Sigmoid colon (tissue), 7 donors: ENCODE data around the gene AGFG1. TPM values are rescaled to one million over a fixed set of nuclear protein-coding genes. Genes with fewer than 3 reads are reported as not detected.

ENCODE experiments used
- DNase-seq: peaks from one replicate; pipeline ENCODE4 v3.0.0-alpha.2; 2019
- H3K27ac ChIP-seq, 4 donors: fragments of 200-600 bp; sonication (generic); one replicate each; pipeline ENCODE4 v1.5.1; 2016 to 2019; ENCODE audit warnings: mild to moderate bottlenecking in 1 of 4
- H3K27me3 ChIP-seq, 3 donors: fragments of 200-600 bp; sonication (generic); one replicate each; pipeline ENCODE4 v1.5.1; 2019; ENCODE audit warnings: mild to moderate bottlenecking in 1 of 3
- H3K36me3 ChIP-seq, 4 donors: fragments of 200-600 bp; sonication (generic); one replicate each; pipeline ENCODE4 v1.5.1; 2016 to 2019
- H3K4me1 ChIP-seq, 4 donors: fragments of 200-600 bp; sonication (generic); one replicate each; pipeline ENCODE4 v1.5.1; 2017 to 2019
- H3K4me3 ChIP-seq, 4 donors: fragments of 200-600 bp; sonication (generic); one replicate each; pipeline ENCODE4 v1.5.1; 2017 to 2019; ENCODE audit warnings: mild to moderate bottlenecking in 2 of 4, moderate library complexity in 1 of 4
- H3K9me3 ChIP-seq, 4 donors: fragments of 200-600 bp in 3 of 4; sonication (generic) in 3 of 4; one replicate each; pipeline versions ENCODE4 v1.5.1 to v1.6.1; 2013 to 2019
- EP300 ChIP-seq, 4 donors: sonication (generic); formaldehyde crosslinking; IDR thresholded peaks; one replicate each; pipeline ENCODE4 v1.6.1; 2017; ENCODE audit warnings: antibody characterized with exemption in 4 of 4
- POLR2A ChIP-seq, 2 donors: fragments of 450-650 bp; IDR thresholded peaks; one replicate each; pipeline ENCODE4 v1.6.1; 2016; ENCODE audit warnings: antibody characterized with exemption in 2 of 2, mild to moderate bottlenecking in 2 of 2, moderate library complexity in 2 of 2
- POLR2AphosphoS5 ChIP-seq, 4 donors: sonication (generic); formaldehyde crosslinking; IDR thresholded peaks; one replicate each; pipeline ENCODE4 v1.6.1; 2017; ENCODE audit warnings: antibody characterized with exemption in 4 of 4
- WGBS, 2 donors: extraction: QIAGEN DNeasy Blood & Tissue Kit; methylation state at CpG; one replicate each; pipeline ENCODE4 v1.1.7; 2013; 5-methylcytosine and 5-hydroxymethylcytosine counted together
- intact Hi-C: fragments of 100-400 bp; cut with DNase I; formaldehyde crosslinking; loops from one replicate; pipeline ENCODE4 v1.15.1; 2023
- polyA plus RNA-seq, 3 donors: library from polyadenylated mRNA; stranded (reverse); fragments of 200-250 nt; gene quantifications; one replicate each; pipeline ENCODE4 v1.2.3, GENCODE V29; 2013
- total RNA-seq, 4 donors: library from RNA; depleted of rRNA; stranded (reverse); fragments of >200 nt; gene quantifications; one replicate each; pipeline ENCODE4 v1.1.0, GENCODE V29; 2016
- TF ChIP-seq, protein P1 (sequence below), 4 experiments: fragments of 450-650 bp in 3 of 4; fragments of 200-600 bp in 1 of 4; IDR thresholded peaks; one replicate each; pipeline ENCODE4 v1.5.1; 2016 to 2019; ENCODE audit warnings: antibody characterized with exemption in 4 of 4, mild to moderate bottlenecking in 3 of 4, moderate library complexity in 2 of 4
- donor health status: healthy with polysubstance abuse.
- donor health status: Bipolar disorder and iron deficiency.
- donor health status: healthy.

AGFG1 gene
- total and polyA plus RNA-seq, 7 donors, result 36.0 to 53.9 (median 43.6) TPM

DNA sequence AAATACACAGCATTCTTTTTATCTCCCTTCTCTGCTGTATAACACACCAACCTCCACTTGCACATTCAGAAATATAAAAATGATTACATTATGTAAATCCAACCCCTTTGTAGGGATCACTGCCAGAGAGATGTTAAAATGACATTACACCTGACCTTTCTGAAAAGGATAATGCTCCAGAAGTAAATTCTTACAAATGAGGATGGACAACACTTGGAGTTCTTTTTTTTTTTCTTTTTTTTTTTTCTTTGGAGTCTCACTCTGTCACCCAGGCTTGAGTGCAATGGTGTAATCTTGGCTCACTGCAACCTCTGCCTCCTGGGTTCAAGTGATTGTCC is 20.3 kb upstream of the AGFG1 start:
- TF ChIP-seq EP300 (IDR thresholded peaks at IDR 0.05) (no peak), POLR2A (IDR thresholded peaks at IDR 0.05) (no peak), POLR2AphosphoS5 (IDR thresholded peaks at IDR 0.05) (no peak)
- TF ChIP-seq, protein P1, sequence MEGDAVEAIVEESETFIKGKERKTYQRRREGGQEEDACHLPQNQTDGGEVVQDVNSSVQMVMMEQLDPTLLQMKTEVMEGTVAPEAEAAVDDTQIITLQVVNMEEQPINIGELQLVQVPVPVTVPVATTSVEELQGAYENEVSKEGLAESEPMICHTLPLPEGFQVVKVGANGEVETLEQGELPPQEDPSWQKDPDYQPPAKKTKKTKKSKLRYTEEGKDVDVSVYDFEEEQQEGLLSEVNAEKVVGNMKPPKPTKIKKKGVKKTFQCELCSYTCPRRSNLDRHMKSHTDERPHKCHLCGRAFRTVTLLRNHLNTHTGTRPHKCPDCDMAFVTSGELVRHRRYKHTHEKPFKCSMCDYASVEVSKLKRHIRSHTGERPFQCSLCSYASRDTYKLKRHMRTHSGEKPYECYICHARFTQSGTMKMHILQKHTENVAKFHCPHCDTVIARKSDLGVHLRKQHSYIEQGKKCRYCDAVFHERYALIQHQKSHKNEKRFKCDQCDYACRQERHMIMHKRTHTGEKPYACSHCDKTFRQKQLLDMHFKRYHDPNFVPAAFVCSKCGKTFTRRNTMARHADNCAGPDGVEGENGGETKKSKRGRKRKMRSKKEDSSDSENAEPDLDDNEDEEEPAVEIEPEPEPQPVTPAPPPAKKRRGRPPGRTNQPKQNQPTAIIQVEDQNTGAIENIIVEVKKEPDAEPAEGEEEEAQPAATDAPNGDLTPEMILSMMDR (IDR thresholded peaks at IDR 0.05), result no peak
- no peak overlapping the region for H3K4me3 ChIP-seq
- H3K36me3 ChIP-seq, result no peaks in the 10 kb centered on the region
- peak overlapping the region in 3 of 4 donors; percentile 12 to 19 (median 15) for H3K27ac ChIP-seq
- H3K27me3 ChIP-seq, result no peaks in the 10 kb centered on the region
- H3K4me1 ChIP-seq, result no peaks in the 10 kb centered on the region
- intact Hi-C loops, result no loop called here
- no peaks in the 10 kb centered on the region for H3K9me3 ChIP-seq
- no peak for DNase-seq

DNA sequence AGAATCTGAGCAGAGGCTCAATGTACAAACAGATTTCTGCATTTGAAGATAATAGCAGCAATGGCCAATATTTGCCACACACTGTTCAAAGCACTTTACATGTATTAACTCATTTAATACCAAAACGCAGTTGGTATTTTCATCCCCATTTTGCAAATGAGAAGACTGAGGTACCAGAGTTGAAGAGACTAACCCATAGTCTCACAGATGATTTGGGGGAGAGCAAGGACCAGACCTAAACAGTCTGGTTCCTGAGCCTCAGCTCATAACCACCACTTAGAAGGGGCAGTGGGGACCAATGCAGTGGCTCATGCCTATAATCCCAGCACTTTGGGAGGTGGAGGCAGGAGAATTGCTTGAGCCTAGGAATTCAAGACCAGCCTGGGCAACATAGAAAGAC is 18.1 kb upstream of the AGFG1 start:
- H3K36me3 ChIP-seq, result no peaks in the 10 kb centered on the region
- H3K27ac ChIP-seq, result no peak overlapping the region
- no peak for TF ChIP-seq POLR2A (IDR thresholded peaks at IDR 0.05)
- TF ChIP-seq, protein P1 (IDR thresholded peaks at IDR 0.05), result no peak
- TF ChIP-seq EP300 (IDR thresholded peaks at IDR 0.05), result no peak
- no peak for TF ChIP-seq POLR2AphosphoS5 (IDR thresholded peaks at IDR 0.05)
- no peak for DNase-seq
- no peak overlapping the region for H3K4me3 ChIP-seq
- no peaks in the 10 kb centered on the region for H3K9me3 ChIP-seq
- H3K27me3 ChIP-seq, result no peaks in the 10 kb centered on the region
- intact Hi-C loops, result no loop called here
- no peaks in the 10 kb centered on the region for H3K4me1 ChIP-seq
- 97 to 99% methylated on average over 1 of the region's 1 CpG for WGBS, 2 donors

DNA sequence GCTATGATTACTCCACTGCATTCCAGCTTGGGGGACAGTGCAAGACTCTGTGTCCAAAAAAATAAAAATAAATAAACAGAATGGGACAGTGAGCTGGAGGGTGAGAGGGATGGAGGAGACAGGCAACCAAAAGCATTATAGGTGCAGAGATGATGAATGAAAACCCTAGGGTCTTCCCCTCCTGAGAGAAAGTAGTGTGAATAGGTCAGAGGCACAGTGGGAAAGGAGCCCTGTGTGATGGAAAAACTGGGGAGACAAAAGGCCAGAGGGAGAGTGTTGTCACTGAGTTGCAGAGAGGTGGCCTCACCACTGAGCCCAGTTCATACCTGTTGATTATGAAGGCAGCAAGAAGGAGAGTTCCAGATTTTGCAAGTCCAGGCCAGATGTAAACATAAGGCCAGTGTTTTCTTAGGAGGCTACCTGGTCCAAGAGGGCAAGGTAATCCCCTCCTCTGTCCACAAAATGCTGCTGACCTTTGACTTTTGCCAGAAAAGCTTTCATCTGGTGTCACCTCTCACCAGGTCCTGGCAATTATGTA is 17.6 kb upstream of the AGFG1 start:
- H3K27me3 ChIP-seq, result no peaks in the 10 kb centered on the region
- no peaks in the 10 kb centered on the region for H3K36me3 ChIP-seq
- no peak for DNase-seq
- TF ChIP-seq POLR2AphosphoS5 (IDR thresholded peaks at IDR 0.05) (no peak), POLR2A (IDR thresholded peaks at IDR 0.05) (no peak), EP300 (IDR thresholded peaks at IDR 0.05) (no peak)
- TF ChIP-seq, protein P1 (IDR thresholded peaks at IDR 0.05), result no peak
- no peak overlapping the region for H3K4me3 ChIP-seq
- H3K4me1 ChIP-seq, result no peaks in the 10 kb centered on the region
- H3K27ac ChIP-seq, result no peak overlapping the region
- H3K9me3 ChIP-seq, result no peaks in the 10 kb centered on the region
- intact Hi-C loops, result no loop called here

DNA sequence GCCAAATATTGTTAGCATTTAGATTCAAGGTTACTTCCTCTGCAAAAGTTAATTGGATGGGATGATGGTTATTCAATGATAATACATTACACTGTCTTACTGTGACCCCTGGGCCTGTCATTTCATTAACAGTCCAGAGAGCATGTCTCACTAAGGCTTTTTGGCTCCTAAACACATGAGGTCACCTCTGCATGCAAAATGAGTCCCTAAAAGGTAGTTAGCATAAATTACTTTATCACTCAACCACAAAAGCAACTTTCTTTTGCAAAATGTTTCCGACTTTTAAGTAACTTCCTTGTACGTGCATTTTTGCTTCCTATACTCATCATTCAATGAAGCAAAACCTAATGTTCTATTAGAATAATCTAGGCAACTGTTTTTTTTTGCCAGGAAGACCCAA is 16.8 kb upstream of the AGFG1 start:
- TF ChIP-seq EP300 (IDR thresholded peaks at IDR 0.05), result no peak
- TF ChIP-seq POLR2A (IDR thresholded peaks at IDR 0.05), result no peak
- TF ChIP-seq, protein P1 (IDR thresholded peaks at IDR 0.05), result no peak
- no peak for TF ChIP-seq POLR2AphosphoS5 (IDR thresholded peaks at IDR 0.05)
- 40 to 46% methylated on average over 2 of the region's 2 CpGs for WGBS, 2 donors
- intact Hi-C loops, result no loop called here
- H3K27me3 ChIP-seq, result no peaks in the 10 kb centered on the region
- H3K4me3 ChIP-seq, result no peak overlapping the region
- no peaks in the 10 kb centered on the region for H3K36me3 ChIP-seq
- H3K9me3 ChIP-seq, result no peaks in the 10 kb centered on the region
- no peak overlapping the region for H3K27ac ChIP-seq
- DNase-seq, result no peak
- H3K4me1 ChIP-seq, result no peaks in the 10 kb centered on the region

DNA sequence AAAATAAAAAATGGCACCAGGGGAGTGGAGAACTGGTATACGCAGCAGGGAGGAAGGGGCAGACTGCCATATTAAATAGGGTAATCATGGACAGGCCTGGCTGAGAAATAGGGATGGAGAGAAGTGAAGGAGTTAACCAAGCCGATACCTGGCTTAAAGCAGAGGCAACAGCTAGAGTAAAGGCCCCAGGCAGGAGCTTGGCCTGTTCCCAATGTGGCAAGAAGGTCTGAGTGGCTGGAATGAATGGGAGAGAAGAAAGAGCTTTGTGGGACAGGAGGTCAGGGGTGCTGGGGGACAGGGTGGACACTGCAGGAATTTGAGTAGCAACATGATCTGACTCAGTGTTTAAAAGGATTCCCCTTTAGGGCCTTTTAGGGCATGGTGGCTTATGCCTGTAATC is 15.9 kb upstream of the AGFG1 start:
- TF ChIP-seq POLR2AphosphoS5 (IDR thresholded peaks at IDR 0.05) (no peak), EP300 (IDR thresholded peaks at IDR 0.05) (no peak), POLR2A (IDR thresholded peaks at IDR 0.05) (no peak)
- TF ChIP-seq, protein P1 (IDR thresholded peaks at IDR 0.05), result no peak
- no peak overlapping the region for H3K27ac ChIP-seq
- no peaks in the 10 kb centered on the region for H3K9me3 ChIP-seq
- H3K27me3 ChIP-seq, result no peaks in the 10 kb centered on the region
- H3K36me3 ChIP-seq, result no peaks in the 10 kb centered on the region
- no peaks in the 10 kb centered on the region for H3K4me1 ChIP-seq
- no peak for DNase-seq
- intact Hi-C loops, result no loop called here
- 96 to 97% methylated on average over 2 of the region's 2 CpGs for WGBS, 2 donors
- H3K4me3 ChIP-seq, result no peak overlapping the region
